ENCODE results near the gene RASSF3. TPM values are rescaled to one million over a fixed set of nuclear protein-coding genes. Genes with fewer than 3 reads are reported as not detected.
A peak's percentile ranks its signal among the peaks of the same experiment; 100 is the strongest.

Gene RASSF3
- total RNA-seq, 2 donors from 2014 or later, result 40.6 to 55.7 TPM

- WGBS, result 89% methylated on average over 2 of the region's 2 CpGs
- peaks cover 5% of the 10 kb centered on the region for H3K4me1 ChIP-seq (replicated peaks)
Measured at GRCh38 chr12:64667793-64668192, 57.5 kb downstream of the RASSF3 start.

GRCh38 chr12:64669270-64669842, 59.1 kb downstream of the RASSF3 start:
- intact Hi-C loops (cut with DNase I), result no loop called here
- H3K4me3 ChIP-seq, result no peak overlapping the region
- peaks cover 5% of the 10 kb centered on the region for H3K4me1 ChIP-seq (replicated peaks)
- no peaks in the 10 kb centered on the region for H3K9me3 ChIP-seq
- TF ChIP-seq POLR2A (IDR thresholded peaks at IDR 0.05), result no peak
- TF ChIP-seq CTCF (IDR thresholded peaks at IDR 0.05), result no peak
- peak; percentile 36 for TF ChIP-seq POLR2AphosphoS5 (IDR thresholded peaks at IDR 0.05)
- H3K27ac ChIP-seq, result peak overlapping the region in 1 of 2 donors; percentile 37
- H3K27me3 ChIP-seq (replicated peaks; ENCODE audit: insufficient read depth), result no peaks in the 10 kb centered on the region
- no peaks in the 10 kb centered on the region for H3K36me3 ChIP-seq
- DNase-seq (ENCODE audit: low spot score), result no peak
- WGBS, result 41% methylated on average over 10 of the region's 10 CpGs

More at GRCh38 chr12:64667793-64668192, 57.5 kb downstream of the RASSF3 start:
- Histone ChIP-seq H3K9me3 (no peaks in the 10 kb centered on the region), H3K27ac (no peak overlapping the region), H3K4me3 (no peak overlapping the region), H3K36me3 (no peaks in the 10 kb centered on the region), H3K27me3 (replicated peaks; ENCODE audit: insufficient read depth) (no peaks in the 10 kb centered on the region)
- TF ChIP-seq POLR2A (IDR thresholded peaks at IDR 0.05) (no peak), POLR2AphosphoS5 (IDR thresholded peaks at IDR 0.05) (no peak), CTCF (IDR thresholded peaks at IDR 0.05) (no peak)
- DNase-seq (ENCODE audit: low spot score), result no peak
- intact Hi-C loops (cut with DNase I), result no loop called here

DNA sequence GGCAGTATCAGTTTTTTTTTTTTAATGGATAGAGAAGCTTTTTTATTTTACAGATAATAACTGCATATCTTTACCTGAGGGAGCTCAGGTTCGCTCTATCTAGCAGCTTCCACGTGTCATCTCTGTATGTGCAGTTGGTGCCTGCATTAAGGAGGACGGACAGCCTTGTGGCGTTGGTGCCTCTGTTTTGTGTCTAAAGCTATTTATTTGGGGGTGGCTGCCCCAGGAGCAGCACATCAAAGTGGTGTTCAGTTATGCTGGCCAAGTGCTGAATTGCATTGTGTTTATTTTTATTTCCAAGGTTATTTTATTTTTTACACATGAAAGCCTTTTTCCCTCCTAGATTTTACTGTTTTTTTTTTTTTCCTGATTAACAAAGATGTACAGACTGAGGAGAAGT, 59.7 kb downstream of the RASSF3 start:
- 52% methylated on average over 4 of the region's 4 CpGs for WGBS
- TF ChIP-seq POLR2AphosphoS5 (IDR thresholded peaks at IDR 0.05) (no peak), CTCF (IDR thresholded peaks at IDR 0.05) (no peak), POLR2A (IDR thresholded peaks at IDR 0.05) (no peak)
- intact Hi-C loops (cut with DNase I), result loop anchor here (5.0 kb wide), 1 partner anchor 58 kb away; the partner anchor contains the start of gene RASSF3
- no peaks in the 10 kb centered on the region for H3K27me3 ChIP-seq (replicated peaks; ENCODE audit: insufficient read depth)
- no peak overlapping the region for H3K27ac ChIP-seq
- no peak for DNase-seq (ENCODE audit: low spot score)
- peaks cover 5% of the 10 kb centered on the region for H3K4me1 ChIP-seq (replicated peaks)
- H3K36me3 ChIP-seq, result no peaks in the 10 kb centered on the region
- no peaks in the 10 kb centered on the region for H3K9me3 ChIP-seq
- H3K4me3 ChIP-seq, result no peak overlapping the region

- TF ChIP-seq POLR2AphosphoS5 (IDR thresholded peaks at IDR 0.05) (peak; percentile 7), POLR2A (IDR thresholded peaks at IDR 0.05) (peak; percentile 17), CTCF (IDR thresholded peaks at IDR 0.05) (no peak)
- Histone ChIP-seq H3K27ac (peak overlapping the region; percentile 14 to 48), H3K9me3 (no peaks in the 10 kb centered on the region), H3K4me3 (no peak overlapping the region), H3K27me3 (replicated peaks; ENCODE audit: insufficient read depth) (no peaks in the 10 kb centered on the region), H3K36me3 (no peaks in the 10 kb centered on the region), H3K4me1 (replicated peaks) (peaks cover 5% of the 10 kb centered on the region)
- DNase-seq (ENCODE audit: low spot score), result no peak
- intact Hi-C loops (cut with DNase I), result loop anchor here (5.0 kb wide), 1 partner anchor 59 kb away; the partner anchor contains the start of gene RASSF3
- WGBS, result 72% methylated on average over 8 of the region's 8 CpGs
Measured at GRCh38 chr12:64670919-64671639, 60.8 kb downstream of the RASSF3 start.
